Sigmoid colon (tissue), 4 donors: ENCODE data around the gene GRIK3.

Experiments
- CTCF ChIP-seq, 4 experiments: fragments of 450-650 bp in 3 of 4; fragments of 200-600 bp in 1 of 4; IDR thresholded peaks; one replicate each; pipeline ENCODE4 v1.5.1; 2016 to 2019; ENCODE audit warnings: antibody characterized with exemption in 4 of 4, mild to moderate bottlenecking in 3 of 4, moderate library complexity in 2 of 4
- EP300 ChIP-seq, 4 donors: sonication (generic); formaldehyde crosslinking; IDR thresholded peaks; one replicate each; pipeline ENCODE4 v1.6.1; 2017; ENCODE audit warnings: antibody characterized with exemption in 4 of 4
- POLR2A ChIP-seq, 2 donors: fragments of 450-650 bp; IDR thresholded peaks; one replicate each; pipeline ENCODE4 v1.6.1; 2016; ENCODE audit warnings: antibody characterized with exemption in 2 of 2, mild to moderate bottlenecking in 2 of 2, moderate library complexity in 2 of 2
- POLR2AphosphoS5 ChIP-seq, 4 donors: sonication (generic); formaldehyde crosslinking; IDR thresholded peaks; one replicate each; pipeline ENCODE4 v1.6.1; 2017; ENCODE audit warnings: antibody characterized with exemption in 4 of 4

GRCh38 chr1:36814774-36815173 lies 219.5 kb downstream of the GRIK3 start:
- TF ChIP-seq CTCF (IDR thresholded peaks at IDR 0.05) (no peak), POLR2AphosphoS5 (IDR thresholded peaks at IDR 0.05) (no peak), POLR2A (IDR thresholded peaks at IDR 0.05) (no peak), EP300 (IDR thresholded peaks at IDR 0.05) (no peak)
